Measurements from ENCODE around the gene AKR1D1. TPM values are rescaled to one million over a fixed set of nuclear protein-coding genes. Genes with fewer than 3 reads are reported as not detected.

Gene AKR1D1
- total RNA-seq, 4 donors from 2014 or later: not detected

DNA sequence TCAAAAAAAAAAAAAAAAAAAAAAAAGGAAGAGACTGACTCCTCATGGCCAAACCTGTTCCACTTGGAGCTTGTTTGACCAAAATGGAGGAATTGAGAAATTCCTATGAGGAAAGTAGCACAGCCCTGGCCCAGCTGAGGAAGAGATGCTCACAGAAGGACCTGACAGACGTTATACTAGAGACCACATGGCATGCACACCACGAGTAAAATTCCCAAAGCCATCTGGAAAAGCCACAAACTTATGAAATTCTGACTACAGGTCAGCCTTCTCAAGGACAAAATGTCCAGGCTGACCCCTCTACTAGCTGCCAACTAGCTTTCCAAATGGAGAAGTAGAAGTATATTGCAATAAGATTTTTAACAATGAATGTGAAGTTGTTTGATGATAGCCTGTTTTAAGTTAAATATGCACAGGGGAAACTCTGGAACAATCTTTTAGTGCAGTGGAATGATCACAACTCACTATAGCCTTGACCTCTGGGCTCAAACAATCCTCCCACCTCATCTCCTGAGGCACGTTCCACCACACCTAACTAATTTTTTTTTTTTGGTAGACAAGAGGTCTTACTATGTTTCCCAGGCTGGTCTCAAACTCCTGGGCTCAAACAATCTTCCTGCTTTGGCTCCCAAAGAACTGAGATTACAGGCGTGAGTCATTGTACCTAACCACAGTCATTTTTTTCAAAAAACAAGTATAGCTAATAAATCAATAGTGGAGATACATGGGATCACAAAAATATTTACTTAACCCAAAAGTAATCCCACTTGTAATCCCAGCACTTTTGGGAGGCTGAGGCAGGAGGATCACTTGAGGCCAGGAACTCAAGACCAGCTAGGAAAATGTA, 75.7 kb downstream of the AKR1D1 start:
- H3K27ac ChIP-seq (replicated peaks in 1 of 4): no peak overlapping the region
- DNase-seq (ENCODE audit: extremely low spot score): no peak
- TF ChIP-seq, protein P1, sequence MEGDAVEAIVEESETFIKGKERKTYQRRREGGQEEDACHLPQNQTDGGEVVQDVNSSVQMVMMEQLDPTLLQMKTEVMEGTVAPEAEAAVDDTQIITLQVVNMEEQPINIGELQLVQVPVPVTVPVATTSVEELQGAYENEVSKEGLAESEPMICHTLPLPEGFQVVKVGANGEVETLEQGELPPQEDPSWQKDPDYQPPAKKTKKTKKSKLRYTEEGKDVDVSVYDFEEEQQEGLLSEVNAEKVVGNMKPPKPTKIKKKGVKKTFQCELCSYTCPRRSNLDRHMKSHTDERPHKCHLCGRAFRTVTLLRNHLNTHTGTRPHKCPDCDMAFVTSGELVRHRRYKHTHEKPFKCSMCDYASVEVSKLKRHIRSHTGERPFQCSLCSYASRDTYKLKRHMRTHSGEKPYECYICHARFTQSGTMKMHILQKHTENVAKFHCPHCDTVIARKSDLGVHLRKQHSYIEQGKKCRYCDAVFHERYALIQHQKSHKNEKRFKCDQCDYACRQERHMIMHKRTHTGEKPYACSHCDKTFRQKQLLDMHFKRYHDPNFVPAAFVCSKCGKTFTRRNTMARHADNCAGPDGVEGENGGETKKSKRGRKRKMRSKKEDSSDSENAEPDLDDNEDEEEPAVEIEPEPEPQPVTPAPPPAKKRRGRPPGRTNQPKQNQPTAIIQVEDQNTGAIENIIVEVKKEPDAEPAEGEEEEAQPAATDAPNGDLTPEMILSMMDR (IDR thresholded peaks at IDR 0.05): no peak
- TF ChIP-seq POLR2A (IDR thresholded peaks at IDR 0.05; ENCODE audit: low read depth) (no peak), POLR2AphosphoS5 (IDR thresholded peaks at IDR 0.05) (no peak), EP300 (IDR thresholded peaks at IDR 0.05) (no peak)
- H3K36me3 ChIP-seq: no peaks in the 10 kb centered on the region
- no peaks in the 10 kb centered on the region for H3K27me3 ChIP-seq
- H3K4me1 ChIP-seq: no peaks in the 10 kb centered on the region
- no peak overlapping the region for H3K4me3 ChIP-seq
- no peaks in the 10 kb centered on the region for H3K9me3 ChIP-seq
- 82% methylated on average over 4 of the region's 4 CpGs for WGBS
- intact Hi-C loops (cut with DNase I): no loop called here

DNA sequence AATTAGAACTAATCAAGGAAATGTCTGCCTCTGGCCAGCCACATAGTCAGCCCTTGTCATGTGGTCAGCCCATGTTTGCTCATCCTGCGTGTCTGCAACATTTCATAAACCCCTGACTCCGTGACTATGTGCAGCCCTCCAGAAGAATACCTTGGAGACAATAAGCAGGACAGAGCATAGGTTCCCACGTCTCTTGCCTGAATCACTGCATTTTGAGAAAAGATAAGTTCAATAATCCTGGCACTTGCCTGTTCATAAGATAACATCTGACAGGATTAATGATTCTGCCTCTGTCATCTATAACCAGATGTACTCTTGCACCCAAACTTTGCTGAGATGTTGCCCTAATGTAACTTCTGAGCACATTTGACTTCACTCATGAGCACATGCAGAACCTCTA, 78.4 kb downstream of the AKR1D1 start:
- Histone ChIP-seq H3K27me3 (no peaks in the 10 kb centered on the region), H3K36me3 (no peaks in the 10 kb centered on the region), H3K4me1 (no peaks in the 10 kb centered on the region), H3K27ac (replicated peaks in 1 of 4) (no peak overlapping the region), H3K4me3 (no peak overlapping the region), H3K9me3 (no peaks in the 10 kb centered on the region)
- 80% methylated on average over 3 of the region's 3 CpGs for WGBS
- TF ChIP-seq POLR2A (IDR thresholded peaks at IDR 0.05; ENCODE audit: low read depth) (no peak), POLR2AphosphoS5 (IDR thresholded peaks at IDR 0.05) (no peak), EP300 (IDR thresholded peaks at IDR 0.05) (no peak)
- TF ChIP-seq, protein P1 (IDR thresholded peaks at IDR 0.05): no peak
- DNase-seq (ENCODE audit: extremely low spot score): no peak
- intact Hi-C loops (cut with DNase I): no loop called here

DNA sequence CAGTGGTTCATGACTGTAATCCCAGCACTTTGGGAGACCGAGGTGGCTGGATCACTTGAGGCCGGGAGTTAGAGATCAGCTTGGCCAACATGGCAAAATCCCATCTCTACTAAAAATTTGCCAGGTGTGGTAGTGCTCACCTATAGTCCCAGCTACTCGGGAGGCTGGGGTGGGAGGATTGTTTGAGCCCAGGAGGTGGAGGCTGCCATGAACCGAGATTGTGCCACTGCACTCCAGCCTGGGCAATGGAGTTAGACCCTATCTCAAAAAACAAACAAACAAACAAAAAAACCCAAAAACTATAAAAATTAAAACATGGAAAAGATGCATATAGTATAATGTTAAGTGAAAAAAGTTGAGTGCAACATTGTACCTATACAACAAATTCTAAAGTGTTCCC, 81.4 kb downstream of the AKR1D1 start:
- Histone ChIP-seq H3K27ac (replicated peaks in 1 of 4) (no peak overlapping the region), H3K4me3 (no peak overlapping the region), H3K9me3 (no peaks in the 10 kb centered on the region), H3K36me3 (no peaks in the 10 kb centered on the region), H3K27me3 (no peaks in the 10 kb centered on the region), H3K4me1 (no peaks in the 10 kb centered on the region)
- intact Hi-C loops (cut with DNase I): no loop called here
- no peak for DNase-seq (ENCODE audit: extremely low spot score)
- TF ChIP-seq POLR2A (IDR thresholded peaks at IDR 0.05; ENCODE audit: low read depth) (no peak), POLR2AphosphoS5 (IDR thresholded peaks at IDR 0.05) (no peak)
- 87% methylated on average over 4 of the region's 4 CpGs for WGBS

DNA sequence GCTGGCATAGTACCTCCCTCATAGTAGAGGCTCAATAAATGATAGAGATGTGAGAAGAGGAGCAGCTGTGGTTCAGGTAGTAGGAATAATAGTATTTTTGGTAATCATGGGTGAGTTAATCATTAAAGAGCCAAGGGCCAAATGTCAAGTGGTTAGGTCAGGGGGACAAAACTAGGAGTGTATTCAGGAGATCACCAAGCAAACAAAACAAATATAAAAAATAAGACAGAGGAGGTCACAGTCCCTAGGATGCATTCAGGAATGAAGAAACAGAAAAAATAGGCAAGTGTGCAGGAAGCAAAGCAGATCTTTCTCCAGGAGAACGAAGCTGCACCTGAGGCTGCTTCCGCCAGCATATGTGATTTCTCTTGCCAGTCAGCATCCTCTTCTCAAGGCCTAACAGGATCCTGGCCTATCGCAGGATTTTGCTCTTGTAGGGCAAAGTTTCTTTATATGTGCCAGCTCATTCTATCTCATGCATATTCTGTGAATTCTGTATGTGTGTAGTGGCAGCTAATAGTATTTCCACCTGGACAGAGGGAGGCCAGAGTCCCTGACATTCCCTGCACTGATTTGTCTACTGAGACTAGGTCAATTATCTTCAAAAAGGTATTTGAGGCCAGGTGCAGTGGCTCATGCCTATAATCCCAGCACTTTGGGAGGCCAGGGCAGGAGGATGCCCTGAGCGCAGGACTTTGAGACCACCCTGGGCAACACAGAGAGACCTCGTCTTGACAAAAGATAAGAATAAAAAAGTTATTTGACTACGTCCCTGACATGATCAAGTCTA, 82.7 kb downstream of the AKR1D1 start:
- H3K9me3 ChIP-seq: peaks cover 0 to 4% (median 0%) of the 10 kb centered on the region in 4 donors
- intact Hi-C loops (cut with DNase I): no loop called here
- no peaks in the 10 kb centered on the region for H3K4me1 ChIP-seq
- no peak overlapping the region for H3K4me3 ChIP-seq
- no peaks in the 10 kb centered on the region for H3K27me3 ChIP-seq
- TF ChIP-seq POLR2AphosphoS5 (IDR thresholded peaks at IDR 0.05) (no peak), POLR2A (IDR thresholded peaks at IDR 0.05; ENCODE audit: low read depth) (no peak), EP300 (IDR thresholded peaks at IDR 0.05) (no peak)
- TF ChIP-seq, protein P1 (IDR thresholded peaks at IDR 0.05): no peak
- no peak overlapping the region for H3K27ac ChIP-seq (replicated peaks in 1 of 4)
- 84% methylated on average over 6 of the region's 6 CpGs for WGBS
- no peaks in the 10 kb centered on the region for H3K36me3 ChIP-seq
- DNase-seq (ENCODE audit: extremely low spot score): no peak

DNA sequence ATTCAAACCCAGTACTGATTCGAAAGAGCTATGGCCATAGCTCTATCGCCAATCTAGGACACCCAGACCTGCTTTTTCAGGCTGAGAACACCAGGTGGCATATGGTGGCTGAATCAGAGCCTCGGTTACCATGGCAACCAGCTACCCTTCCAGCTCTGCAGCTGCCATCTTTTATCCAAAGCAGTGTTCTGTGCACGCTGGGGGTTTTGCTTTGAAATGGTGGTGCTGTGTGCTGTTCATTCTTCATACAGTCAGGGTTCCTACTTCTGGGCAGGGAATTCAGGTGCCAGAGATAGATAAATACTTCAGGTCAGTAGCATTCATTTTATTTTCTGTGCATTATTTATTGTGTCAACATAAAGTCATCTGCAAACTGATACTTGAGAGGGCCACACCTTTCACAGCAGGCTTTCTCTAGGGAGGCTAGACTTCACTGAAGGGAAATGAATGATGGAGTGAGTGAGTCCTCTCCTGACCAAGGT, 85.4 kb downstream of the AKR1D1 start:
- Histone ChIP-seq H3K4me3 (no peak overlapping the region), H3K9me3 (peaks cover 0 to 21% (median 11%) of the 10 kb centered on the region in 4 donors)
- intact Hi-C loops (cut with DNase I): loop anchor here (5.0 kb wide), 1 partner anchor 576 kb away; no protein-coding TSS in a partner anchor

More for the DNA sequence above, 85.4 kb downstream of the AKR1D1 start:
- Histone ChIP-seq H3K36me3 (no peaks in the 10 kb centered on the region), H3K27ac (replicated peaks in 1 of 4) (no peak overlapping the region), H3K4me1 (no peaks in the 10 kb centered on the region), H3K27me3 (no peaks in the 10 kb centered on the region)
- DNase-seq (ENCODE audit: extremely low spot score): no peak
- WGBS: 30% methylated on average over 4 of the region's 4 CpGs
- TF ChIP-seq, protein P1 (IDR thresholded peaks at IDR 0.05): peak; percentile 30 to 47 (median 43)
- no peak for TF ChIP-seq POLR2A (IDR thresholded peaks at IDR 0.05; ENCODE audit: low read depth)

Data from esophagus muscularis mucosa (tissue), 4 donors.